Peyer's patch (tissue), 4 donors: ENCODE measurements around the gene MOB3B. TPM values are rescaled to one million over a fixed set of nuclear protein-coding genes. Genes with fewer than 3 reads are reported as not detected.

ENCODE experiments used
- DNase-seq, 3 donors: peaks; one replicate each; pipeline ENCODE4 v3.0.0-alpha.2; 2017 to 2019
- H3K27ac ChIP-seq, 4 donors: fragments of 200-600 bp; sonication (generic); one replicate each; pipeline ENCODE4 v1.5.1; 2016 to 2019
- H3K27me3 ChIP-seq, 2 donors: fragments of 200-600 bp; sonication (generic); one replicate each; pipeline ENCODE4 v1.5.1; 2019
- H3K36me3 ChIP-seq, 3 donors: fragments of 200-600 bp; sonication (generic); one replicate each; pipeline ENCODE4 v1.5.1; 2016 to 2019
- H3K4me1 ChIP-seq, 4 donors: fragments of 200-600 bp; sonication (generic); one replicate each; pipeline ENCODE4 v1.5.1; 2016 to 2019
- H3K4me3 ChIP-seq, 4 donors: fragments of 200-600 bp; sonication (generic); 1 replicate in 3 of 4; 2 replicates in 1 of 4; pipeline ENCODE4 v1.5.1; 2016 to 2019; ENCODE audit warnings: mild to moderate bottlenecking in 1 of 4
- H3K9me3 ChIP-seq, 4 donors: fragments of 200-600 bp; sonication (generic); one replicate each; pipeline ENCODE4 v1.5.1; 2016 to 2019; ENCODE audit warnings: mild to moderate bottlenecking in 1 of 4
- POLR2A ChIP-seq, 2 donors: fragments of 450-650 bp; IDR thresholded peaks; one replicate each; pipeline ENCODE4 v1.5.1; 2017; ENCODE audit warnings: antibody characterized with exemption in 2 of 2, mild to moderate bottlenecking in 2 of 2, moderate library complexity in 2 of 2
- total RNA-seq, 4 donors: library from RNA; depleted of rRNA; stranded (reverse); fragments of >200 nt; gene quantifications; one replicate each; pipeline ENCODE4 v1.1.0, GENCODE V29; 2016
- TF ChIP-seq, protein P1 (sequence below), 6 experiments: fragments of 450-650 bp in 4 of 6; fragments of 200-600 bp in 2 of 6; sonication (generic) in 1 of 6; IDR thresholded peaks; one replicate each; pipeline ENCODE4 v1.5.1; 2017 to 2019; ENCODE audit warnings: antibody characterized with exemption in 6 of 6, mild to moderate bottlenecking in 3 of 6, moderate library complexity in 1 of 6

MOB3B gene
- total RNA-seq, 4 donors from 2014 or later = 24.8 to 65.7 (median 36.4) TPM

DNA sequence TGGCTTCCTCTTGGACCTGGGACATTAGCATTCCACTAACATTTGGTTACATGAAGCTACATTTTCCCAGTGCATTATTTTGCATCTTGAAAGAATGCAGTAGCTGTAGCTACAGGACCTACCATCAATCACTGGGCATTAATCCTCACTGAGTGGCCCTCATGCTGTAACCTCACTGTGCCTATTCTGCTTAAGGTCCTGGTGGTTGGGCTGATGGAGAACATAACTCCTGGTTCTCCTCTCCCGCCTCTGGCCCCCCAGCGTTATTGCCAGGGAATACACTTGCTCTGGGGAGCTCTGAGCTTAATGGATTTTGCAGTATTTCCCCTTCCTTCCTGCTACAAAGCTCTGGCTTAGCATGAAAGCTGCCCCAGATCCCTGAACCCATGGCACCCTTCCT is 121.1 kb downstream of the MOB3B start:
- TF ChIP-seq, protein P1, sequence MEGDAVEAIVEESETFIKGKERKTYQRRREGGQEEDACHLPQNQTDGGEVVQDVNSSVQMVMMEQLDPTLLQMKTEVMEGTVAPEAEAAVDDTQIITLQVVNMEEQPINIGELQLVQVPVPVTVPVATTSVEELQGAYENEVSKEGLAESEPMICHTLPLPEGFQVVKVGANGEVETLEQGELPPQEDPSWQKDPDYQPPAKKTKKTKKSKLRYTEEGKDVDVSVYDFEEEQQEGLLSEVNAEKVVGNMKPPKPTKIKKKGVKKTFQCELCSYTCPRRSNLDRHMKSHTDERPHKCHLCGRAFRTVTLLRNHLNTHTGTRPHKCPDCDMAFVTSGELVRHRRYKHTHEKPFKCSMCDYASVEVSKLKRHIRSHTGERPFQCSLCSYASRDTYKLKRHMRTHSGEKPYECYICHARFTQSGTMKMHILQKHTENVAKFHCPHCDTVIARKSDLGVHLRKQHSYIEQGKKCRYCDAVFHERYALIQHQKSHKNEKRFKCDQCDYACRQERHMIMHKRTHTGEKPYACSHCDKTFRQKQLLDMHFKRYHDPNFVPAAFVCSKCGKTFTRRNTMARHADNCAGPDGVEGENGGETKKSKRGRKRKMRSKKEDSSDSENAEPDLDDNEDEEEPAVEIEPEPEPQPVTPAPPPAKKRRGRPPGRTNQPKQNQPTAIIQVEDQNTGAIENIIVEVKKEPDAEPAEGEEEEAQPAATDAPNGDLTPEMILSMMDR (IDR thresholded peaks at IDR 0.05) = no peak
- no peak for TF ChIP-seq POLR2A (IDR thresholded peaks at IDR 0.05)
- peaks cover 0 to 20% (median 6%) of the 10 kb centered on the region in 4 donors for H3K4me1 ChIP-seq
- no peak overlapping the region for H3K27ac ChIP-seq
- no peaks in the 10 kb centered on the region for H3K27me3 ChIP-seq
- no peaks in the 10 kb centered on the region for H3K9me3 ChIP-seq
- no peak overlapping the region for H3K4me3 ChIP-seq
- no peaks in the 10 kb centered on the region for H3K36me3 ChIP-seq
- DNase-seq = no peak

DNA sequence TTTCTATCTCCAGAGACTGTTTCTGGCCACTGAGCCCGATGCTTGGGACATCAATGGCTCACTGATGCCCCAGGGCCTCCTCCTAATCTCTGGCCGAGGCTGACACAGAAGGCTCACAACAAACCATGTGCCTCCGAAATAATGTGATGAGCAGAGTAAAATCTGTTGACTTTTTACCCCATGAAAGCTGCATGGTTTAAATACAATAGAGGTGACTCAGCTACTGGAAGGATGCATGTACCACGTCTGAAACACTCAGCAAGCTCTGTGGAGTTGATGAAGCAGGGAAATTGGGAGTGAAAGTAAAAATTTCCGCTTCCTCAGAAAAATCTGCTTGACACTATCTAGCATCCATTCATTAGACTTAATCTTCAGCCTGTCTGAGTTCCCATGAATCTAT is 121.6 kb downstream of the MOB3B start:
- TF ChIP-seq, protein P1 (IDR thresholded peaks at IDR 0.05) = no peak
- TF ChIP-seq POLR2A (IDR thresholded peaks at IDR 0.05) = no peak
- no peaks in the 10 kb centered on the region for H3K9me3 ChIP-seq
- H3K27me3 ChIP-seq = no peaks in the 10 kb centered on the region
- DNase-seq = no peak
- H3K36me3 ChIP-seq = no peaks in the 10 kb centered on the region
- H3K4me3 ChIP-seq = no peak overlapping the region
- peaks cover 0 to 16% (median 5%) of the 10 kb centered on the region in 4 donors for H3K4me1 ChIP-seq
- H3K27ac ChIP-seq = peak overlapping the region in 1 of 4 donors; percentile 50

DNA sequence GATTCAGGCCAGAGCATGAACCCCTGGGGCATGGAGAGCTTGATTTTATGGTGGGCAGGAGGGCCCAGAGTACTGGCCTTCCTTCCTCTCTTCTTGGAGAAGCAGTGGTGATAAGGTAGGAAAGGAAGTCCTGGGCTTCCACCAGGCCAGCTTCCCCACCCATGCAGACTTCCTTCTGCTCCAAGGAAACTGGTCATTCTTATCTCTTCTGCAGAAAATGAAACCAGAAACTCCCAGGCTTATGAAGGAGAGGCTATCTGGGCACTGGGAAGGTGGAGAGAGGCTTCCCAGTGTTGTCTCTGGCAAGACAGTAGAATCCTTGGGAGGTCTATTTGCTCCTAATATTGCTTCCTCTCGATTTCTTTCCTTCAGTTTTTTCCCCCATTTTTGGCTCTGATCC is 122.1 kb downstream of the MOB3B start:
- TF ChIP-seq POLR2A (IDR thresholded peaks at IDR 0.05) = no peak
- TF ChIP-seq, protein P1 (IDR thresholded peaks at IDR 0.05) = no peak
- H3K4me1 ChIP-seq = peaks cover 0 to 16% (median 3%) of the 10 kb centered on the region in 4 donors
- no peaks in the 10 kb centered on the region for H3K9me3 ChIP-seq
- H3K36me3 ChIP-seq = no peaks in the 10 kb centered on the region
- H3K27ac ChIP-seq = peak overlapping the region in 1 of 4 donors; percentile 50
- H3K4me3 ChIP-seq = no peak overlapping the region
- no peaks in the 10 kb centered on the region for H3K27me3 ChIP-seq
- no peak for DNase-seq

DNA sequence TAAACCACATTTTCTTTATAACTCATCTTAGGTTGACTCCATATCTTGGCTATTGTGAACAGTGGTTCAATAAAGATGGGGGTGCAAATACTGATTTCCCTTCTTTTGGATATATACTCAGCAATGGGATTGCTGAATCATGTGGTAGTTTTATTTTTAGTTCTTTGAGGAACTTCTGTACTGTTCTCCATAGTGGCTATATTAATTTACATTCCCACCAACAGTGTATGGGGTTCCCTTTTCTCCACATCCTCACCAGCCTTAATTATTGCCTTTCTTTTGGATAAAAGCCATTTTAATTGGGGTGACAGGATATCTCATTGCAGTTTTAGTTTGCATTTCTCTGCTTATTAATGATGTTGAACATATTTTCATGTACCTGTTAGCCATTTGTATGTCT is 125.0 kb downstream of the MOB3B start:
- Histone ChIP-seq H3K27ac (no peak overlapping the region), H3K9me3 (no peaks in the 10 kb centered on the region), H3K27me3 (no peaks in the 10 kb centered on the region), H3K4me3 (no peak overlapping the region), H3K4me1 (peaks cover 0 to 17% (median 3%) of the 10 kb centered on the region in 4 donors), H3K36me3 (no peaks in the 10 kb centered on the region)
- no peak for TF ChIP-seq POLR2A (IDR thresholded peaks at IDR 0.05)
- TF ChIP-seq, protein P1 (IDR thresholded peaks at IDR 0.05) = no peak
- no peak for DNase-seq

DNA sequence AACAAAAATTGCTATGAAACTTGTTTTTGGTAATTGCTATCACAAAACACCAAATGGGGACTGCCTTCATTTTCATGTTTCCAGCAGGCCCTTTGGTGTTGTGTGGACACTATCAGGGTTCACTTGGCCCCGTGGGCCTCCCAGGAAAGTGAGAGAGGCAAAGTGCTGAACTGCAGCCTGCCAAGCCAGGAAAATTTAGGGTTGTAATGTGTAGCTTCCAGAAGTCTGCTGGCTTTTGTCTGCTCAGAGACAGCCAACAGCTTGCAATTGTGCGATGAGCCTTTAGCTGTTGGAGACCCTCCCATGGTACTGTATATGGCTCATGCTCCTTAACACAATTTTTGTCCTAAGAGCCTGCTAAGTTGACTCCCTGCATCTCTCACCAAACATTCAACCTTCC is 127.0 kb downstream of the MOB3B start:
- H3K27me3 ChIP-seq = no peaks in the 10 kb centered on the region
- H3K4me1 ChIP-seq = peaks cover 0 to 7% (median 2%) of the 10 kb centered on the region in 4 donors
- no peaks in the 10 kb centered on the region for H3K36me3 ChIP-seq
- TF ChIP-seq, protein P1 (IDR thresholded peaks at IDR 0.05) = no peak
- TF ChIP-seq POLR2A (IDR thresholded peaks at IDR 0.05) = no peak
- no peak for DNase-seq
- H3K27ac ChIP-seq = no peak overlapping the region
- H3K4me3 ChIP-seq = no peak overlapping the region
- no peaks in the 10 kb centered on the region for H3K9me3 ChIP-seq
